Heart left ventricle (tissue), 16 donors: Measurements from ENCODE around the gene CDH8. TPM values are rescaled to one million over a fixed set of nuclear protein-coding genes. Genes with fewer than 3 reads are reported as not detected.

Experiments used
- ATAC-seq, 4 donors: fragments of 200-7000 bp; cut with Tn5 transposase; one replicate each; pipeline ENCODE4 v1.9.1; 2020 to 2022; ENCODE audit warnings: moderate library complexity in 4 of 4, mild to moderate bottlenecking in 3 of 4, moderate number of reproducible peaks in 1 of 4
- DNase-seq, 5 donors: peaks; one replicate each; pipeline ENCODE4 v3.0.0-alpha.2; 2020
- H3K27ac ChIP-seq, 12 donors: fragments of 200-600 bp; sonication (generic) in 4 of 12; one replicate each; pipeline versions ENCODE4 v1.5.0 to v1.8.0; 2016 to 2022; ENCODE audit warnings: mild to moderate bottlenecking in 2 of 12
- H3K27me3 ChIP-seq, 9 donors: fragments of 200-600 bp; sonication (generic) in 2 of 9; one replicate each; pipeline versions ENCODE4 v1.5.1 to v1.8.0; 2016 to 2022; ENCODE audit warnings: mild to moderate bottlenecking in 3 of 9
- H3K36me3 ChIP-seq, 9 donors: fragments of 200-600 bp; sonication (generic) in 2 of 9; one replicate each; pipeline versions ENCODE4 v1.5.0 to v1.8.0; 2018 to 2022; ENCODE audit warnings: mild to moderate bottlenecking in 2 of 9
- H3K4me1 ChIP-seq, 12 donors: fragments of 200-600 bp; sonication (generic) in 4 of 12; one replicate each; pipeline versions ENCODE4 v1.5.0 to v1.8.0; 2016 to 2022; ENCODE audit warnings: mild to moderate bottlenecking in 3 of 12
- H3K4me3 ChIP-seq, 12 donors: fragments of 200-600 bp; sonication (generic) in 4 of 12; one replicate each; pipeline versions ENCODE4 v1.5.0 to v1.8.0; 2017 to 2022; ENCODE audit warnings: mild to moderate bottlenecking in 9 of 12, moderate library complexity in 4 of 12
- H3K9me3 ChIP-seq, 12 donors: fragments of 200-600 bp; sonication (generic) in 4 of 12; one replicate each; pipeline versions ENCODE4 v1.5.0 to v1.8.0; 2016 to 2022; ENCODE audit warnings: mild to moderate bottlenecking in 1 of 12
- POLR2A ChIP-seq, 2 donors: fragments of 450-650 bp; IDR thresholded peaks; one replicate each; pipeline ENCODE4 v1.6.1; 2017; ENCODE audit warnings: antibody characterized with exemption in 2 of 2, mild to moderate bottlenecking in 2 of 2, moderate library complexity in 2 of 2
- WGBS, 4 donors: extraction: QIAGEN DNeasy Blood & Tissue Kit in 2 of 4; methylation state at CpG; one replicate each; pipeline versions ENCODE4 v1.1.5 to v1.1.7; 2013 to 2018; 5-methylcytosine and 5-hydroxymethylcytosine counted together
- intact Hi-C, 10 donors: fragments of 100-400 bp; cut with DNase I; formaldehyde crosslinking; loops; one replicate each; pipeline versions ENCODE4 v1.11.1 to v1.14.2; 2022
- polyA plus RNA-seq, 2 donors: library from polyadenylated mRNA; stranded (reverse); fragments of 200-250 nt; gene quantifications; one replicate each; pipeline ENCODE4 v1.2.3, GENCODE V29; 2013
- total RNA-seq, 9 donors: library from RNA; depleted of rRNA in 2 of 9; stranded (reverse); fragments of >200 nt in 2 of 9; fragmentation: NEBNext Ultra II Directional in 3 of 9; extraction: Animal tissue kit (Norgen Biotek cat#: 25700) in 3 of 9; gene quantifications; one replicate each; pipeline versions ENCODE4 v1.1.0 to v1.2.4, GENCODE V29; 2016 to 2023
- TF ChIP-seq, protein P1 (sequence below), 12 donors: fragments of 200-600 bp; sonication (generic) in 4 of 12; IDR thresholded peaks; one replicate each; pipeline versions ENCODE4 v1.5.0 to v1.8.0; 2018 to 2022; ENCODE audit warnings: antibody characterized with exemption in 12 of 12, mild to moderate bottlenecking in 5 of 12
- donor health status: ischemic (EF 13 %, LVEDD 7.1; RV severe dilation, severe dysfunction).
- donor health status: healthy with polysubstance abuse.
- donor health status: DM: no; HTN: yes; CAD: no.
- donor health status: DM: no; HTN: no; CAD: no.
- donor health status: ischemic (EF 25% LVEDD 6.9; RV normal size, moderate dysfunction).
- donor health status: ischemic (EF 25% LVEDD 5.7; RV mildly dilated, moderate dysfunction).
- donor health status: healthy.
- donor health status: DM: yes; HTN: yes; CAD: no.
- donor health status: ischemic (EF 35%, LVEDD 5.7; RV mildly dilated, moderate dysfunction).
- donor health status: nonischemic (EF 11% LVEDD 7.7; RV severe dilation, severe dysfunction).
- donor health status: DM: yes; HTN: yes; CAD: no.
- donor health status: PGD.
- donor health status: ischemic (EF 29% LVEDD 5.4; RV normal size, mild dysfunction).
- donor health status: nonischemic (EF 23%, LVEDD 6.1; RV moderate dilation, normal function).

Gene CDH8
- total and polyA plus RNA-seq, 11 donors: 0.01 to 1.3 (median 0.37) TPM; not detected in 4

DNA sequence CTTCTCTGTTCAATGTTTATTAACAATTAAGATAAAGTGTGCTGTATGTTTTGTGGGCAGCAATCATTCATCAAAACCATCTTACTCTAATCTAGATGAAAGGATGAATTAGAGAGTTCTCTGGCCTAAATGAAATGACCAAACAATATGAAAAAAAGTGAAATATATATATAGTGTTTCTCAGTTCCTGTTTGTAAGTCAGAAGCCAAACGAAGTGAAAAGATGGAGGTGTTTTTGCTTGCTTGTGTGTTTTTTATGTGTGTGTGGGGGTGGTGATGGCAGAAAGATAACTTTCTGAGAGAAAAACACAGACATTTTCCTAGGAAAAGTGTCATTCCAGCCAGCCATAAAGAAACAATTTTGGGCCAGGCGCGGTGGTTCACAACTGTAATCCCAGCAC, 138.6 kb downstream of the CDH8 start:
- H3K4me3 ChIP-seq: no peak overlapping the region
- DNase-seq: no peak
- H3K36me3 ChIP-seq: no peaks in the 10 kb centered on the region
- ATAC-seq: no peak
- H3K27ac ChIP-seq: no peak overlapping the region
- intact Hi-C loops: no loop called here
- TF ChIP-seq, protein P1, sequence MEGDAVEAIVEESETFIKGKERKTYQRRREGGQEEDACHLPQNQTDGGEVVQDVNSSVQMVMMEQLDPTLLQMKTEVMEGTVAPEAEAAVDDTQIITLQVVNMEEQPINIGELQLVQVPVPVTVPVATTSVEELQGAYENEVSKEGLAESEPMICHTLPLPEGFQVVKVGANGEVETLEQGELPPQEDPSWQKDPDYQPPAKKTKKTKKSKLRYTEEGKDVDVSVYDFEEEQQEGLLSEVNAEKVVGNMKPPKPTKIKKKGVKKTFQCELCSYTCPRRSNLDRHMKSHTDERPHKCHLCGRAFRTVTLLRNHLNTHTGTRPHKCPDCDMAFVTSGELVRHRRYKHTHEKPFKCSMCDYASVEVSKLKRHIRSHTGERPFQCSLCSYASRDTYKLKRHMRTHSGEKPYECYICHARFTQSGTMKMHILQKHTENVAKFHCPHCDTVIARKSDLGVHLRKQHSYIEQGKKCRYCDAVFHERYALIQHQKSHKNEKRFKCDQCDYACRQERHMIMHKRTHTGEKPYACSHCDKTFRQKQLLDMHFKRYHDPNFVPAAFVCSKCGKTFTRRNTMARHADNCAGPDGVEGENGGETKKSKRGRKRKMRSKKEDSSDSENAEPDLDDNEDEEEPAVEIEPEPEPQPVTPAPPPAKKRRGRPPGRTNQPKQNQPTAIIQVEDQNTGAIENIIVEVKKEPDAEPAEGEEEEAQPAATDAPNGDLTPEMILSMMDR (IDR thresholded peaks at IDR 0.05): no peak
- WGBS, 4 donors: 51 to 78% (median 64%) methylated on average over 3 of the region's 3 CpGs
- no peaks in the 10 kb centered on the region for H3K27me3 ChIP-seq
- H3K9me3 ChIP-seq: no peaks in the 10 kb centered on the region
- H3K4me1 ChIP-seq: no peaks in the 10 kb centered on the region

DNA sequence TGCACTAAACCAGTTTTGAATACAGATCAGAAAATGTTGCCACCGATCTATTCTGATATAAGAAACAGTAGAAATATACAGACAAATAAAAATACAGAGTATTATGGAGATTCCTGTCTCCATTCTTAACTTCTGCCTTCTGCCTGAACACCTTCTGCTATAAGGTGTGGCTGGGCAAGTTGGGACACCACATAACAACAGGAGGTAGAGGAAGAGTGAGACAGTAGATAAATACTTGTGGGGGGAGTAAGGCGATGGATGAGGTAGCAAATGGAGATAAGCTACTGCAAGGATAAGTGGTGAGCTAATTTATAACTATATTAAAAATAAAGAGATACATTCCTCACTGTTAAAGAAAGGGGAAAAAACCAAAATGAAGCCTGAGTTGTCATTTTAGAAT, 143.7 kb downstream of the CDH8 start:
- no peak for TF ChIP-seq POLR2A (IDR thresholded peaks at IDR 0.05)
- TF ChIP-seq, protein P1 (IDR thresholded peaks at IDR 0.05): no peak
- 69 to 75% (median 74%) methylated on average over 2 of the region's 2 CpGs for WGBS, 4 donors
- intact Hi-C loops: no loop called here
- H3K4me3 ChIP-seq: no peak overlapping the region
- no peaks in the 10 kb centered on the region for H3K9me3 ChIP-seq
- H3K36me3 ChIP-seq: no peaks in the 10 kb centered on the region
- DNase-seq (no peak), ATAC-seq (no peak)
- H3K27me3 ChIP-seq: no peaks in the 10 kb centered on the region
- no peak overlapping the region for H3K27ac ChIP-seq
- H3K4me1 ChIP-seq: no peaks in the 10 kb centered on the region

DNA sequence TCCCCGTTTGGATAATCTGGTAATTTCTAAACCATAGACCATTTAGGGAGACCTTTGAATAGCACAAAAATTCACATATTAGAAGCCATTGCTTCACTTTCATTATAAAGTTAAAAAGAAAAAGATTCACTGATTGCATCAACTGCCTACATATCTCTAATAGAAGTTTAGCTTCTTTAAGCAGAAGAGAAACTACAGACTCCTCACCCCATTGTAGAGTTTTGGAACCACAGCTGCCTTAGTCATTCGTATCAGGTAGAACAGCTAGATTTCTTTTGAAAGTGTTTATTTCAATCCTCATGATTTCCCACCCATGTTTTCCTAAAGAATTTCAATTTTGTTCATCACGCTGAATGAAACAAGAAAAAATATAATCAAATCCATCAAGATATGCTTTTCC, 144.8 kb downstream of the CDH8 start:
- ATAC-seq (no peak), DNase-seq (no peak)
- intact Hi-C loops: no loop called here
- H3K4me3 ChIP-seq: no peak overlapping the region
- no peak for TF ChIP-seq POLR2A (IDR thresholded peaks at IDR 0.05)
- TF ChIP-seq, protein P1 (IDR thresholded peaks at IDR 0.05): no peak
- H3K27me3 ChIP-seq: no peaks in the 10 kb centered on the region
- H3K9me3 ChIP-seq: peaks cover 0 to 4% (median 0%) of the 10 kb centered on the region in 12 donors
- H3K36me3 ChIP-seq: no peaks in the 10 kb centered on the region
- no peak overlapping the region for H3K27ac ChIP-seq
- no peaks in the 10 kb centered on the region for H3K4me1 ChIP-seq
- 74 to 83% (median 75%) methylated on average over 3 of the region's 3 CpGs for WGBS, 4 donors

DNA sequence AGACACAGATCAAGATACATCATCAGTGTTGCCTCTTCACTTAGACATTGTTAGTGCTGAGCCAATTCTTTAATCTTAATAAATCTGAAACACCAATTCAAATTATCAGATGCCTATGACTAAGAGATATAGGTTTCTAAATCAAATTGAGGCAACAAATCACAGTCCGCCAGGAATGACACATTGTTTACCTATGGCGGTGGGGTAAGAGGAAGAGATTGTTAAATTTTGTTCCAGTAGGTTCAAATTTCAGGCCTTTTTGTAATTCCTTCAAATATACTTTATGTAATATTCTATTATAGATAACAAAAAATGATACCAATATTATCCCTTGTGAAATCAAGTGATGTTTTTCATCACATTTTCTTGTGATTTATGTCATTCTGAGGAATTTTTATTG, 145.9 kb downstream of the CDH8 start:
- Histone ChIP-seq H3K27me3 (no peaks in the 10 kb centered on the region), H3K36me3 (no peaks in the 10 kb centered on the region), H3K4me3 (no peak overlapping the region), H3K9me3 (peaks cover 0 to 4% (median 0%) of the 10 kb centered on the region in 12 donors), H3K4me1 (no peaks in the 10 kb centered on the region), H3K27ac (no peak overlapping the region)
- TF ChIP-seq, protein P1 (IDR thresholded peaks at IDR 0.05): no peak
- no peak for TF ChIP-seq POLR2A (IDR thresholded peaks at IDR 0.05)
- intact Hi-C loops: no loop called here
- DNase-seq: no peak
- WGBS, 4 donors: 93 to 95% (median 95%) methylated on average over 2 of the region's 2 CpGs
- no peak for ATAC-seq
